NCI-H1105 treated with DMSO at 0.1 percent for 48 hours (cell line): ENCODE results near the gene TNS2.
"Not testable (repeated sequence)": the region's sequence is repeated elsewhere in the genome, so short reads cannot be mapped to it uniquely, and the experiment has no call there.

Source experiments
- DNase-seq: peaks from one replicate; lab custom pipeline; 2025; lab: John Stamatoyannopoulos, UW

Gene TNS2

GRCh38 chr12:53096089-53096741, 46.4 kb downstream of the TNS2 start:
- DNase-seq: no peak

DNA sequence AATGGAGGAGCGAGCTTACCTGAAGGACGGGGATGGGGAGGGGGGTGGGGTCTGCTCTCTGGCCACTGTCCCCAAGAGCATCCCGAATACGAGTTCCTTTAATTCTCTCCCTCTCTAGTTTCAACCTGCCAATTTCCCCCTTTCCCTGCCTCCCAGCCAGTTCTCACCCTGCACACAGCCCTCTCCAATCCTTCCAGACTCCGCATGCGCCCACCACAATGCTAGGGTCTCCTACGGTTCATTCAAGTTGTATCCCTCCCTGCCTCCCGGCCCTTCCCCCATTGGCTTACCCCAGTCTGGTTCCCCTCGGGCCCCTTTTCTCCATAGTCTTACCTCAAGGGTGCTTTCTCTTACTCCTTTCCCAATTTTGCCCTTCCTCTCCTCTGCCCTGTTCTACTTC, 46.9 kb downstream of the TNS2 start:
- no peak for DNase-seq

GRCh38 chr12:53097207-53097563, 47.3 kb downstream of the TNS2 start:
- DNase-seq: no peak

- peak; percentile 35 for DNase-seq
Observed at GRCh38 chr12:53097564-53098353, 47.9 kb downstream of the TNS2 start, which contains the start of gene IGFBP6. Gene IGFBP6, plus strand, starts transcription at chr12:53097667. Its CDS starts 51 bp downstream, at chr12:53097718.

- DNase-seq: no peak
Observed at GRCh38 chr12:53098354-53098981, 48.6 kb downstream of the TNS2 start.

DNA sequence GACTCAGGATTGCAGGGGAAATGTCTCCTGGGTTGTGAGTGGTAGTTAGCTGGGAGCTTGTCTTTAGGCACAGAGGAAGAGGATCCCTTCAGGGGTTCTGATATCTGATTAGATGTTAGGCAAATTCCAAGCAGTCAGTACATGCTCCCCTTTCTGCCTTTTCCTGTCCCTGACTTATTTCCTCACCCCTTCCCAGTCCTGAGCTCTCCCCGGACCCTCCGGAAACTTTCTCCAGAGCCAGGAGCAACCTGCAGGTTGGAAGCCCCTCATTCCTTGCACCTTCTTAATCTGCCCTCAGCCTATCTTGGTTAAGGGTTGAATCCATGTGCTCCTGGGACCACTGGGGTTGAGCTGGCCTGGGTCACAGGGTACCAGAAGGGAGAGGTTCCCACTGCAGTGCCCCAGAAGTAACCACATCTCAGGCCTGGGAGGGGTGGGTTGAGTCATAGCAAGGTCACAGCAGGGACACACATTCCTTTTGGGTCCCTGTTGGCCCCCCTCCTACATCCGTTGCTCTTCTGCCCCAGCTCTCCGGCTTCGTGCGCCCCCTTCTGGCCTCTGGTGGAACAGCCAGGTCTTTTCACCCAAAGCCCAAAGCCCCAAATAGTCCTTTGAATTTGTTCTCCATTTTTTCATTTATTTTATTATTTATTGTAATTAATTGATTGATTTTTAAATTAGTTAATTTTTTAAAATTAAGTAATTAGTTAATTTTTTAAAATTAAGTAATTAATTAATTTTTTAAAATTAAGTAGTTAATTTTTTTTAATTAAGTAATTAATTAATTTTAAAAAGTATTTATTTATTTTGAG, 49.4 kb downstream of the TNS2 start:
- DNase-seq: peak; percentile 38

DNA sequence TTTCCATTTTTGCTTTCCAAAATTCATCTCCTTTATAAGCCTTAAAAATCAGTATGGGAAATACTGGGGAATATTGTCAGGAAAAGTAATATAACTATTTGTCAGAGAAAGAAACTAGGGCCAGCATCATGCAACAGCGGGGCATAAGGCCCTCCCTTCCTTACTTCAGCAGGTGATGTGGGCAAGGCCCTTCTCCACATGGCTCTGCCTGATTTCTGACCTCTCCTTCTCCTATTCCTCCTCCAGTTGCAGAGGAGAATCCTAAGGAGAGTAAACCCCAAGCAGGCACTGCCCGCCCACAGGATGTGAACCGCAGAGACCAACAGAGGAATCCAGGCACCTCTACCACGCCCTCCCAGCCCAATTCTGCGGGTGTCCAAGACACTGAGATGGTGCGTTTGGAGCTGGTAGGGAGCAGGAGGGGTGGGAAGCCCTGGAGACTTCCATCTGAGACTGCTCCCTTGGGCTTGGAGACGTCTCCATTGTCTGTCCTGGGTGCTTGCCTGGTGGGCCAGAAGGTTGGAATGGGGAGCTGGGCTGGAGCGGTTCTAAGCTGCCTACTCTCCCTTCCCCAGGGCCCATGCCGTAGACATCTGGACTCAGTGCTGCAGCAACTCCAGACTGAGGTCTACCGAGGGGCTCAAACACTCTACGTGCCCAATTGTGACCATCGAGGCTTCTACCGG, 50.7 kb downstream of the TNS2 start:
- DNase-seq: no peak

GRCh38 chr12:53101266-53101665, 51.4 kb downstream of the TNS2 start:
- DNase-seq: no peak

- DNase-seq: no peak
Observed at GRCh38 chr12:53101931-53102781, 52.3 kb downstream of the TNS2 start.

- no peak for DNase-seq
Observed at GRCh38 chr12:53102883-53103807, 53.3 kb downstream of the TNS2 start, which contains the start of gene SOAT2. Gene SOAT2, plus strand, starts transcription at chr12:53103486. Its CDS starts 92 bp downstream, at chr12:53103578.

DNA sequence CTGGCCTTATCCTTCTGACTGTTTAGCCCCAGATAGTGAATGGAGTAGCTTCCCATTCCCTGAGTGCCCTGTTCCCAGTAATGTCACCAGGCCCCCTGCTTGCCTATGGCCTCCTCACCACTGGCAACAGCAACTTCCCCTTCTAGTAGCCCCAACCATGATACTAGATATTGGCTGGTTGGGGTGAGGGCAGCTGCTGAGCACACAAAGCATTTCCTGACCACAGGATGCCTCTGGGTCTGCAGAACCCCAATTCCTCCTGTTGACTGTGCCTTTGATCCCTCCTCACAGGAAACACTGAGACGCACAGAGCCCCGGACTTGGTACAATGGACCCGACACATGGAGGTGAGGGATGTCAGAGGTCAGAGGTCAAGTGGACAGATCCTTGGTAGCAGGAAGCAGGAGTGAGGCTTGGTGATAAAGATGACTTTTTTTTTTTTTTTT, 54.0 kb downstream of the TNS2 start:
- DNase-seq: no peak

GRCh38 chr12:53105256-53105655, 55.4 kb downstream of the TNS2 start:
- no peak for DNase-seq

DNA sequence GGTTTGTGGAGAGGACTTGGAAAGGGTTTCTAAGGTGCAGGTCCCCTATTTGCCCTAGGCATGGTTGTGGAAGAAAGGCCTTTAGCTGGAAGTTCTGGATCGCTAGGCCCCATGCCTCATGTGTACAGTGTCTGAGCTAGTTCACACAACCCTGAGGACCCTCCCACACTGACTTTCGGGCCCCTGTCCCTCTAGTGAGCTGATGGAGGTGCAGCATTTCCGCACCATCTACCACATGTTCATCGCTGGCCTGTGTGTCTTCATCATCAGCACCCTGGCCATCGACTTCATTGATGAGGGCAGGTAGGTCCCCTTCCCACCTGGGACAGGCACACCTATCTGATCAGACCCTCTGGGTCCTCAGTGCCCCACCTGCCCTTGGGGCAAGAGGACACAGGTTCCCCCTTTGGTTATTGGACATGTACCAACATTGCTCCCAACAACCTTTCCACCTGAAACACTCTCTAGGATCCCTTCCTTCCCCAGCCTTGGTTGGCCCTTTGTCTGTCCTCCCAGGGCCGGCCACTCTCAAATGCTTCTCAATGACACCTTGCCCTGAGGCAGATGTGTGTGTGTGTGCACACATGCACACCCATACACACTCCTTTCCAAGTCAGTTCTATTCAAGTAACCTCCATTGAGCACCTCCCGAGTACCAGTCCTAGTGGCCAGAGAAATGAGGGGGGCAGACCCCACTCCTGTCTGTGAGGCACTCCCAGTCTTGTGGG, 56.0 kb downstream of the TNS2 start:
- no peak for DNase-seq

GRCh38 chr12:53107122-53107521, 57.3 kb downstream of the TNS2 start:
- no peak for DNase-seq

DNA sequence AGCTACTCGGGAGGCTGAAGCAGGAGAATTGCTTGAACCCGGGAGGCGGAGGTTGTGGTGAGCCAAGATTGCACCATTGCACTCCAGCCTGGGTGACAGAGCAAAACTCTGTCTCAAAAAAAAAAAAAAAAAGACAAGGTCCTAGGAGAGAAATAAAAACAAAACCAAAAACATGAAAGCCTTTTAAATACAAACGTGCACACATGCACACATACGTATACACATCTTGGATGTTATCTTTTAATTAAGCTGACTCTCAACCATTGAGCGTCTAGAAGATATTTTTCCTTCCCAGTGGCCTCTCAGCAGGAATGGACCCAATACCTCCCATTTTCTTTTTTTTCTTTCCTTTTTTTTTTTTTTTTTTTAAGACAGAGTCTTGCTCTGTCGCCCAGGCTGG, 62.6 kb downstream of the TNS2 start:
- DNase-seq: not testable (repeated sequence)

GRCh38 chr12:53113136-53113705, 63.4 kb downstream of the TNS2 start:
- DNase-seq: no peak

DNA sequence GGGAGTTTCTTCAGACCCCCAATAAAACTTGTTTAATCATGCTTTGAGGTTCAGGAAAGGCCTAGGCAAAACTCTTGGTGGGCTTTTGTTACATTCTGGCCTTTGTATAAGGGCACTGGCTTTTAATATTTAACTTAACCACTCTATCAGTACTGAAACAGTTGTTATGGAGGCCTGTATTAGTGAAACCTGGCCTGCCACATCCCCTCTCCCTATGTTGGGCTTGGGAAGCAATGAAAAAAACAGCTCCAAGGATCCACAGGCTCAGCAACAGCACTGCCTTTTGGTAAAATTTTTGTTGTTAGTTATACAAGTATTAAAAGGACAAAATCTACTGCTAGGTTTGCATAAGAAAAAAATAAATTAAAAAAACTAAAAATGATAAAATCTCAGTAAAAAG, 64.1 kb downstream of the TNS2 start:
- no peak for DNase-seq
